ENCODE data around the gene SNTG2. TPM values are rescaled to one million over a fixed set of nuclear protein-coding genes. Genes with fewer than 3 reads are reported as not detected.

SNTG2 gene
- total RNA-seq, 1 experiment from 2014 or later = 20.5 TPM

DNA sequence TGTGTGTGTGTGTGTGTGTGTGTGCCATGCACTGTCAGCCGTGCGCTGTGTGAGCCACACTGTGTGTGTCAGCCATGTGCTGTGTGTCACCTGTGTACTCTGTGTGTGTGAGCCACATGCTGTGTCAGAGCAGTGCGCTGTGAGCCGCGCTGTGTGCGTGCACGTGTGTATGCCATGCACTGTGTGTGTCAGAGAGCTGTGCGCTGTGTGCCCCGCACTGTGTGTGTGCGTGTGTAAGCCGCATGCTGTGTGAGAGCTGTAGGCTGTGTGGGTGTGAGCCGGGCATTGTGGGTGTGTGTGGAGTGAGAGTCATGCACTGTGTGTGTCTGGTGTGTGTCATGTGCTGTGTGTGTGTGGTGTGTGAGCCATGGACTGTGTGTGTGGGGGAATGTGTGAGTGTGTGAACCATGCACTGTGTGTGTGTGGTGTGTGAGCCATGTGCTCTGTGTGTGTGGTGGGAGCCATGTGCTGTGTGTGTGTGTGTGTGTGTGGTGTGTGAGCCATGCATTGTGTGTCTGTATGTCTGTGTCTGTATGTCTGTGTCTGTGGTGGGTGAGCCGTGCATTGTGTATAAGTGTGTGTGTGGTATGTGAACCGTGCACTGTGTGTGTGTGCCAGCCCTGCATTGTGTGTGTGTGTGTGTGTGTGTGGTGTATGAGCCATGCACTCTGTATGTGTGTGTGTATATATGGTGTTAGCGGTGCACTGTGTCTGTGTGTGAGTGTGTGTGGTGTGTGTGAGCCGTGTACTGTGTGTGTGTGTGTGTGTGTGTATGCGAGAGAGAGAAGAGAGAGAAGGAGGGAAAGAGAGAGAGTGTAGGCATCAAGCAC lies 356.3 kb downstream of the SNTG2 start:
- ChIA-PET CTCF (no interaction called here), POLR2A (no interaction called here)
- no peak for ATAC-seq
- no peaks in the 10 kb centered on the region for H3K27me3 Mint-ChIP-seq (ENCODE audit: low read depth)
- TF ChIP-seq, protein P1, sequence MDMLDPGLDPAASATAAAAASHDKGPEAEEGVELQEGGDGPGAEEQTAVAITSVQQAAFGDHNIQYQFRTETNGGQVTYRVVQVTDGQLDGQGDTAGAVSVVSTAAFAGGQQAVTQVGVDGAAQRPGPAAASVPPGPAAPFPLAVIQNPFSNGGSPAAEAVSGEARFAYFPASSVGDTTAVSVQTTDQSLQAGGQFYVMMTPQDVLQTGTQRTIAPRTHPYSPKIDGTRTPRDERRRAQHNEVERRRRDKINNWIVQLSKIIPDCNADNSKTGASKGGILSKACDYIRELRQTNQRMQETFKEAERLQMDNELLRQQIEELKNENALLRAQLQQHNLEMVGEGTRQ (CRISPR knock-in tag; IDR thresholded peaks at IDR 0.05) = no peak
- TF ChIP-seq ZBTB21 (CRISPR knock-in tag; IDR thresholded peaks at IDR 0.05; ENCODE audit: borderline replicate concordance) = peak; percentile 57; the same call in 1 of the 2 replicates
- DNase-seq (ENCODE audit: low spot score) = no peak
- no peak overlapping the region for H3K4me3 Mint-ChIP-seq
- H3K4me1 Mint-ChIP-seq = peaks cover 19% of the 10 kb centered on the region
- H3K27ac Mint-ChIP-seq = peak overlapping the region; percentile 61
- peaks cover 6% of the 10 kb centered on the region; the same call in 1 of the 2 replicates for H3K9me3 Mint-ChIP-seq
- peaks cover 9% of the 10 kb centered on the region for H3K36me3 Mint-ChIP-seq

DNA sequence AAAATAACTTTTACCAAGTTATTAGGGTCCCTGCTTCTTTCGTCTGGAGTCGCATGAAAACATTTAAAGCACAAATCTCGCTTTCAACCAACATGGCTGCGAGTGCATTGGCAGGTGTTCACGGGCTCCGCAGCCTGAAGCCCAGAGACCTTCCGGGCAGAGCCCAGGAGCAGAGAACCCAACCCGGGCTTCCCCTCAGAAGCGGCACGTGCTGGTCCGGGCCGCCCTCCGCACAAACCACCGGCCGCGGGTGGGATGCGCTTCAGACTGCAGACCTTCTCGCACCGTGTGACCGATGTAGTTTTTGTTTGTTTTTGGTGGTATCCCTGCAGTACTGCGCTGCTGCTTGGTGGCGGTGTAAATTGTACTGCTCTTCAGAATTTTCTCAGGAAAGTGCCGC lies 357.0 kb downstream of the SNTG2 start:
- ATAC-seq = no peak

DNA sequence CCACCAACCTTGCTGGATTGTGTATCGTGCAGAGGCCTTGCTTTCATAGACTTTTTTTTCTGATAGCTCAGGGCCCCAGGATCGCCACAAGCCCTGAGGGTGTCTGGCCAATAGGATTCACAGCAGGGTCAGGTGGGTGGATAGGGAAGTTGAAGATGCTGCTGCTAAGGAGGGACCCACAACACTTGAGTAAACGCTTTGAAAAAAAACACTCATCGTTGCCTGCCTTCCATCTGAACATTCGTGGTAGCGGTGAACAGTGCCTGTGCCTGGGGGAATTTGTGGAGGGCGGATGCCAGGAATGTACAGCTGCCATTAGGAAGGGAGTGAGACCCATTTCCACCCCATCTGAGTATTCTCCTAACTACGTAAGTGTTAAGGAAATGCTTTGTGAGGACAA lies 358.0 kb downstream of the SNTG2 start:
- Mint-ChIP-seq H3K36me3 (peaks cover 9% of the 10 kb centered on the region), H3K27ac (no peak overlapping the region), H3K27me3 (ENCODE audit: low read depth) (no peaks in the 10 kb centered on the region), H3K4me1 (peaks cover 19% of the 10 kb centered on the region), H3K4me3 (no peak overlapping the region), H3K9me3 (peaks cover 6% of the 10 kb centered on the region; the same call in 1 of the 2 replicates)
- CTCF ChIA-PET = no interaction called here
- ATAC-seq = no peak
- DNase-seq (ENCODE audit: low spot score) = no peak
- TF ChIP-seq ZNF263 (CRISPR knock-in tag; IDR thresholded peaks at IDR 0.05; ENCODE audit: low read depth) (no peak), HMGXB4 (CRISPR knock-in tag; IDR thresholded peaks at IDR 0.05) (no peak)
- TF ChIP-seq, protein P2, sequence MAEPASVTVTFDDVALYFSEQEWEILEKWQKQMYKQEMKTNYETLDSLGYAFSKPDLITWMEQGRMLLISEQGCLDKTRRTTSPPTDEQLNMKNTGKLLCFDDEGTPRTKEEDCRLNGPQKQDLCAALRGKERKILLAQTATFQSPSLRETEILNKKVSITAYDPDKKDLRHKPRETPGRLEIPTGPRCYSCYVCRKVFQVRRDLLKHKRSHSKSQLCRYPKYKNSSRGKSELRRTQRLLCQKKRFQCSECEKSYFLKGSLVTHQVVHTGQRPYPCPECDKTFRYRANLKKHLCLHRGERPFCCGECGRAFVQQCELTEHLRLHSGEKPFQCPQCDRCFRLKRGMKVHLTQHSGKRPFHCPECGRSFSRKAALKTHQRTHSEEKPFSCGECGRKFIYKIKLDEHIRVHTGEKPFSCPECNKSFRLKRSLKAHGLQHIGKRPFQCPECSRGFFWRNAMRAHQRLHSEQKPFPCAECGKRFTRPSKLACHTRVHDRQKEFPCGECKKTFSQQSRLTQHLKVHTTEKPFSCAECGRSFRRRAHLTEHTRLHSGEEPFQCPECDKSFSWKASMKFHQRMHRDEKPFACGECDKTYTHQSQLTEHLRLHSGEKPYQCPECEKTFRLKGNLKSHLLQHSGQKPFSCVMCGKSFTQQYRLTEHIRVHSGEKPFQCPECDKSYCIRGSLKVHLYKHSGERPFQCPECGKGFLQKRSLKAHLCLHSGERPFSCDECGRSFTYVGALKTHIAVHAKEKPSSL (CRISPR knock-in tag; conservative IDR thresholded peaks at IDR 0.05) = no peak
- POLR2A ChIA-PET = no interaction called here

More for the DNA sequence above, 357.0 kb downstream of the SNTG2 start:
- CTCF ChIA-PET = no interaction called here
- no peak overlapping the region for H3K4me3 Mint-ChIP-seq
- H3K27ac Mint-ChIP-seq = no peak overlapping the region
- H3K9me3 Mint-ChIP-seq = peaks cover 6% of the 10 kb centered on the region; the same call in 1 of the 2 replicates
- TF ChIP-seq NR1H2 (CRISPR knock-in tag; IDR thresholded peaks at IDR 0.05) (no peak), TCF7 (CRISPR knock-in tag; IDR thresholded peaks at IDR 0.05; ENCODE audit: low read depth) (no peak), RORB (CRISPR knock-in tag; IDR thresholded peaks at IDR 0.05) (no peak), SOX15 (CRISPR knock-in tag; IDR thresholded peaks at IDR 0.05) (no peak), E2F5 (CRISPR knock-in tag; IDR thresholded peaks at IDR 0.05) (no peak), GTF2I (CRISPR knock-in tag; conservative IDR thresholded peaks at IDR 0.05) (no peak), HMGXB4 (CRISPR knock-in tag; IDR thresholded peaks at IDR 0.05) (no peak)
- no peak for DNase-seq (ENCODE audit: low spot score)
- H3K27me3 Mint-ChIP-seq (ENCODE audit: low read depth) = no peaks in the 10 kb centered on the region
- peaks cover 9% of the 10 kb centered on the region for H3K36me3 Mint-ChIP-seq
- POLR2A ChIA-PET = no interaction called here
- peaks cover 19% of the 10 kb centered on the region for H3K4me1 Mint-ChIP-seq
